Stomach (tissue), 9 donors: ENCODE results near the gene RBM23. TPM values are rescaled to one million over a fixed set of nuclear protein-coding genes. Genes with fewer than 3 reads are reported as not detected.
"Not testable (repeated sequence)": the region's sequence is repeated elsewhere in the genome, so short reads cannot be mapped to it uniquely, and the experiment has no call there.

ENCODE experiments used
- DNase-seq, 2 donors: peaks; one replicate each; pipeline versions ENCODE4 v3.0.0 to v3.0.0-alpha.2; 2013 to 2019
- H3K27ac ChIP-seq, 5 donors: fragments of 200-600 bp in 4 of 5; sonication (generic) in 4 of 5; one replicate each; pipeline ENCODE4 v1.5.1; 2013 to 2019; ENCODE audit warnings: mild to moderate bottlenecking in 1 of 5, moderate library complexity in 1 of 5
- H3K27me3 ChIP-seq, 3 donors: fragments of 200-600 bp; sonication (generic); one replicate each; pipeline ENCODE4 v1.5.1; 2017 to 2019; ENCODE audit warnings: mixed run types in 1 of 3
- H3K36me3 ChIP-seq, 4 donors: fragments of 200-600 bp; sonication (generic); 1 replicate in 3 of 4; 2 replicates in 1 of 4; pipeline ENCODE4 v1.5.1; 2016 to 2019
- H3K4me1 ChIP-seq, 4 donors: fragments of 200-600 bp; sonication (generic); one replicate each; pipeline ENCODE4 v1.5.1; 2016 to 2019
- H3K4me3 ChIP-seq, 4 donors: fragments of 200-600 bp; sonication (generic) in 3 of 4; one replicate each; pipeline ENCODE4 v1.5.1; 2016 to 2019; ENCODE audit warnings: mild to moderate bottlenecking in 1 of 4
- H3K9me3 ChIP-seq, 4 donors: fragments of 200-600 bp; sonication (generic); one replicate each; pipeline ENCODE4 v1.5.1; 2016 to 2019
- EP300 ChIP-seq: sonication (generic); formaldehyde crosslinking; IDR thresholded peaks from one replicate; pipeline ENCODE4 v1.6.1; 2017; ENCODE audit warnings: antibody characterized with exemption
- POLR2A ChIP-seq, 4 donors: fragments of 450-650 bp; IDR thresholded peaks; one replicate each; pipeline ENCODE4 v1.6.1; 2016; ENCODE audit warnings: antibody characterized with exemption in 4 of 4, control low read depth in 2 of 4, mild to moderate bottlenecking in 1 of 4, moderate library complexity in 1 of 4
- POLR2AphosphoS5 ChIP-seq, 3 donors: sonication (generic); formaldehyde crosslinking; IDR thresholded peaks; one replicate each; pipeline ENCODE4 v1.6.1; 2016; ENCODE audit warnings: antibody characterized with exemption in 3 of 3
- WGBS, 5 donors: extraction: QIAGEN DNeasy Blood & Tissue Kit in 3 of 5; methylation state at CpG; one replicate each; pipeline versions ENCODE4 v1.1.5 to v1.1.7; 2013 to 2018; 5-methylcytosine and 5-hydroxymethylcytosine counted together
- intact Hi-C: fragments of 100-400 bp; cut with DNase I; formaldehyde crosslinking; loops from one replicate; pipeline ENCODE4 v1.15.1; 2023; ENCODE audit warnings: low total_unique reads
- polyA plus RNA-seq, 3 donors: library from polyadenylated mRNA; stranded (reverse); fragments of 200-250 nt; gene quantifications; one replicate each; pipeline ENCODE4 v1.2.3, GENCODE V29; 2013
- total RNA-seq, 5 donors: library from RNA; depleted of rRNA; stranded (reverse); fragments of >200 nt; gene quantifications; one replicate each; pipeline versions ENCODE4 v1.1.0 to v1.2.3, GENCODE V29; 2014 to 2016
- TF ChIP-seq, protein P1 (sequence below), 7 experiments: fragments of 450-650 bp in 4 of 7; fragments of 200-600 bp in 3 of 7; sonication (generic) in 3 of 7; IDR thresholded peaks; one replicate each; pipeline ENCODE4 v1.5.1; 2016 to 2019; ENCODE audit warnings: antibody characterized with exemption in 7 of 7, control low read depth in 2 of 7, mild to moderate bottlenecking in 1 of 7
- donor health status: healthy with polysubstance abuse.
- donor health status: Bipolar disorder and iron deficiency.
- donor health status: healthy.

Gene RBM23
- total and polyA plus RNA-seq, 8 donors = 12.1 to 126 (median 50.1) TPM

DNA sequence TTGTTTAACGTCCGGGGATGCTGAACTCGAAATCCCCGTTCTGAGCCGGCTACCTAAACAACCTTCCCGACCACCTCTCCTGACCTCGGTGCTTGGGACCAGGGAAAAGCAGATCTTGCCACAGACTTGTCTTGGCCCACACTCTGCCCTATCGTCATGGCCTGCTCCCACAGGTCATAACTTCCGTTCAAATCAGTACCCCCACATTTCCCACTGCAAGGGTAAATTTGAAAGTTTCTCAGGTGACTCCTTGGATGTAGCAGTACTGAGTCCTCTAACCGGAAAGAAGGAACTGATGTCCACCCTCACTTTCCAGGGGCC is 612 bp upstream of the RBM23 start:
- H3K9me3 ChIP-seq = no peaks in the 10 kb centered on the region
- H3K4me1 ChIP-seq = peaks cover 33 to 44% (median 41%) of the 10 kb centered on the region in 4 donors
- TF ChIP-seq, protein P1, sequence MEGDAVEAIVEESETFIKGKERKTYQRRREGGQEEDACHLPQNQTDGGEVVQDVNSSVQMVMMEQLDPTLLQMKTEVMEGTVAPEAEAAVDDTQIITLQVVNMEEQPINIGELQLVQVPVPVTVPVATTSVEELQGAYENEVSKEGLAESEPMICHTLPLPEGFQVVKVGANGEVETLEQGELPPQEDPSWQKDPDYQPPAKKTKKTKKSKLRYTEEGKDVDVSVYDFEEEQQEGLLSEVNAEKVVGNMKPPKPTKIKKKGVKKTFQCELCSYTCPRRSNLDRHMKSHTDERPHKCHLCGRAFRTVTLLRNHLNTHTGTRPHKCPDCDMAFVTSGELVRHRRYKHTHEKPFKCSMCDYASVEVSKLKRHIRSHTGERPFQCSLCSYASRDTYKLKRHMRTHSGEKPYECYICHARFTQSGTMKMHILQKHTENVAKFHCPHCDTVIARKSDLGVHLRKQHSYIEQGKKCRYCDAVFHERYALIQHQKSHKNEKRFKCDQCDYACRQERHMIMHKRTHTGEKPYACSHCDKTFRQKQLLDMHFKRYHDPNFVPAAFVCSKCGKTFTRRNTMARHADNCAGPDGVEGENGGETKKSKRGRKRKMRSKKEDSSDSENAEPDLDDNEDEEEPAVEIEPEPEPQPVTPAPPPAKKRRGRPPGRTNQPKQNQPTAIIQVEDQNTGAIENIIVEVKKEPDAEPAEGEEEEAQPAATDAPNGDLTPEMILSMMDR (IDR thresholded peaks at IDR 0.05) = no peak
- no peak for TF ChIP-seq EP300
- TF ChIP-seq POLR2A (IDR thresholded peaks at IDR 0.05) = no peak
- TF ChIP-seq POLR2AphosphoS5 (IDR thresholded peaks at IDR 0.05) = no peak
- intact Hi-C loops = no loop called here
- H3K27ac ChIP-seq = peak overlapping the region; percentile 80 to 99 (median 99)
- peaks cover 32 to 58% (median 51%) of the 10 kb centered on the region in 4 donors for H3K36me3 ChIP-seq
- DNase-seq = no peak
- H3K27me3 ChIP-seq = no peaks in the 10 kb centered on the region
- 7 to 10% (median 8%) methylated on average over 10 of the region's 10 CpGs for WGBS, 5 donors
- H3K4me3 ChIP-seq = peak overlapping the region; percentile 39 to 80 (median 60)

GRCh38 chr14:22915886-22916521 is 2.9 kb downstream of the RBM23 start:
- peak overlapping the region in 4 of 5 donors; percentile 23 to 99 (median 52) for H3K27ac ChIP-seq
- H3K4me1 ChIP-seq = peaks cover 33 to 68% (median 53%) of the 10 kb centered on the region in 4 donors
- H3K36me3 ChIP-seq = peaks cover 9 to 44% (median 31%) of the 10 kb centered on the region in 4 donors
- TF ChIP-seq POLR2A (IDR thresholded peaks at IDR 0.05) (no peak), POLR2AphosphoS5 (IDR thresholded peaks at IDR 0.05) (no peak), EP300 (no peak)
- TF ChIP-seq, protein P1 (IDR thresholded peaks at IDR 0.05) = no peak
- no peak overlapping the region for H3K4me3 ChIP-seq
- peak in 1 of 2 donors; percentile 31 for DNase-seq
- intact Hi-C loops = no loop called here
- WGBS, 5 donors = 79 to 84% (median 81%) methylated on average over 8 of the region's 8 CpGs
- no peaks in the 10 kb centered on the region for H3K27me3 ChIP-seq
- no peaks in the 10 kb centered on the region for H3K9me3 ChIP-seq

GRCh38 chr14:22914836-22915235 is 4.1 kb downstream of the RBM23 start:
- intact Hi-C loops, H3K9me3 ChIP-seq, DNase-seq, H3K4me3 ChIP-seq, H3K27me3 ChIP-seq: not testable (repeated sequence)
- Histone ChIP-seq H3K27ac (peak overlapping the region in 1 of 5 donors; percentile 45), H3K36me3 (peaks cover 9 to 44% (median 31%) of the 10 kb centered on the region in 4 donors), H3K4me1 (peaks cover 32 to 70% (median 55%) of the 10 kb centered on the region in 4 donors)
- 91 to 96% (median 94%) methylated on average over 4 of the region's 4 CpGs for WGBS, 5 donors

GRCh38 chr14:22910916-22911315 is 8.0 kb downstream of the RBM23 start:
- H3K4me3 ChIP-seq = no peak overlapping the region
- intact Hi-C loops = no loop called here
- no peaks in the 10 kb centered on the region for H3K9me3 ChIP-seq
- no peaks in the 10 kb centered on the region for H3K27me3 ChIP-seq
- peaks cover 47 to 81% (median 68%) of the 10 kb centered on the region in 4 donors for H3K36me3 ChIP-seq
- H3K27ac ChIP-seq = no peak overlapping the region
- WGBS, 5 donors = 82 to 91% (median 89%) methylated on average over 5 of the region's 5 CpGs
- TF ChIP-seq POLR2A (IDR thresholded peaks at IDR 0.05) = no peak
- TF ChIP-seq EP300 = no peak
- TF ChIP-seq, protein P1 (IDR thresholded peaks at IDR 0.05) = no peak
- no peak for TF ChIP-seq POLR2AphosphoS5 (IDR thresholded peaks at IDR 0.05)
- H3K4me1 ChIP-seq = peaks cover 9 to 48% (median 28%) of the 10 kb centered on the region in 4 donors
- DNase-seq = no peak

GRCh38 chr14:22908601-22909000 is 10.3 kb downstream of the RBM23 start:
- intact Hi-C loops = no loop called here
- peak overlapping the region in 1 of 5 donors; percentile 10 for H3K27ac ChIP-seq
- H3K36me3 ChIP-seq = peaks cover 71 to 93% (median 83%) of the 10 kb centered on the region in 4 donors
- no peak for DNase-seq
- TF ChIP-seq EP300 = no peak
- TF ChIP-seq POLR2A (IDR thresholded peaks at IDR 0.05) = no peak
- no peak for TF ChIP-seq POLR2AphosphoS5 (IDR thresholded peaks at IDR 0.05)
- TF ChIP-seq, protein P1 (IDR thresholded peaks at IDR 0.05) = no peak
- H3K27me3 ChIP-seq = no peaks in the 10 kb centered on the region
- peaks cover 6 to 38% (median 20%) of the 10 kb centered on the region in 4 donors for H3K4me1 ChIP-seq
- no peak overlapping the region for H3K4me3 ChIP-seq
- H3K9me3 ChIP-seq = no peaks in the 10 kb centered on the region
- 83 to 93% (median 86%) methylated on average over 8 of the region's 8 CpGs for WGBS, 5 donors
